ENCODE measurements around the gene ANKDD1A.

ANKDD1A gene

GRCh38 chr15:64911311-64912186, at the start of gene ANKDD1A:
Gene ANKDD1A, plus strand, starts transcription at chr15:64911902. Its CDS starts 29 bp downstream, at chr15:64911931.
- DNase-seq, result peak; percentile 38 to 43

DNA sequence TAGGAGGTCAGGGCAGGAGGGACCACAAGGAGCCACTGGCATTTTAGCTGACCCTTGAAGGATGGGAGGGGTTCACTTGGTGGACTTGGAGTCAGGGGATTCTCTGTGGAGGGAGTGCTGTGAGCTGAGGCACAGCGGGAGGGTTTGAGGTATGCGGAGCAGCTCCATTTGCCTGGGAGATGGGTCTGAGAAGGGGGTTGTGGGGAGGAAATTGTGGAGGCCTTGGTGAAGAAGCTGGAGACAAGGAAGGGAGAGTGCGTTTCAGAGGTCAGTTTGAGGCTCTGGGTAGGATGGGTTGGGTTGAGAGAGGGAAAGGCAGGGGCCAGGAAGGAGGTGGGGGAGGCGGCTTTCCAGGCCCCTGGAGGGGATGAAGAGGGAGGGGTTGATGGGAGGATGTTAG, 49.7 kb upstream of the ANKDD1A start:
- no peak for DNase-seq

- no peak for DNase-seq
These were observed 49.3 kb upstream of the ANKDD1A start for GRCh38 chr15:64862408-64862807.

DNA sequence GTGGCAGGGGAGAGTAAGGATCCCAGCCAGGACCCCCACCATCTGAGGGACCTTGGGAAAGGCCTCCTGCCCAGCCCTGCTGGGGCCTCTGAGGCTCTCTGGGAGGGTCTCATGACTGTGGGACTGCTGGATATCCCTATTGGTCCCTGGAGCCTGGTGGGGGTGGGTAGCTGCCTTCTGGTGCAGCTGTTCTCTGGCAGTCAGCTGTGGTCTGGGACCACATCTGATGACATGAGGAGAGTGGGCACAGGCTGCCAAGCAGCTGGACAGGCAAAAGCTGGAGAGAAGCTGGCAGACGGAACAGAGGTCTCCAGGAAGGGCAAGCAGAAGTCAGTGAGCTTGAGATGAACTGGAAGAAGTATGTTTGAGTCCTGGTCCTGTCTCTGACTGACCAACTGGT, 47.6 kb upstream of the ANKDD1A start:
- no peak for DNase-seq

- DNase-seq, result no peak
These were observed 46.3 kb upstream of the ANKDD1A start for GRCh38 chr15:64865126-64865997.

DNA sequence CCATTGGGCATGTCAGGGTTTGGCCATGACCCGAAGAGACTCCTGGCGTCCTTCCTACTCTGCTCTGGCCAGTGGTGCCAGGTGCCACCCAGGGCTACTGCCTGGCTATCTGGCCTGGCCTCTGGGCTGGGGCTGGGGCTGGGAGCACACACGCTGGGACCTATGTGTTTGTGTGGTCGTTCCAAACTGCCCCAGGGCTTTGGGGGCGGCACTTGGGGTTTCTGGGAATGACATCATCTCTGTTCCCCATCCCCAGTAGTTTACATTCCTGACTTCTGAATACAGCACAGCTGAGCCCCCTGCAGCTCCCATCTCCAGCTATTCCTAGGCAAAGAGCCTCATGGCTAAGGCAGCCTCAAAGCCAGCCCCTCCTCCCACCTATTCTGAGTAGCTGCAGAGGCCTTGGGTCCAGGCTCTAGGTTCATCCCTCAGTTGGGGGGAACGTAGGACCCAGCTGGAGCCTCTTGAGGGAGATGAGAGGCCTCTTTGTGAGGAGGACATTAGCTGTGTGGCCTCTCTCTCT, 45.6 kb upstream of the ANKDD1A start:
- DNase-seq, result no peak

DNA sequence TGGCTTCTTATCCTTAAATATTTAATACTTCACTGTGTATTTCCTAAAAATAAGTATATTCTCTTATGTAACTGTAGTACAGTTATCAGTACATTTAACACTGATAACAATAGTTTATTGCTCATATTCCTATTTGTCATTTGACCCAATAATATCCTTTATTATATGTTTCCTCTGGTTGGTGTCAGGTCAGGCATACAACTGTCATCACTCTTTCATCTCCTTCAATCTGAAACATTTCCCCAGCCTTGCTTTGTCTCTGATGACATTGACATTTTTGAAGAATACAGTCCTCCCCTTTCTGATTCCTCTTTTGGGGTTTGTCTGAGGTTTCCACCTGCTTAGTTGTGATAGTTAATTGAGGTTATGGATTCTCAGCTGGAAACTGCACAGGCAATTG, 42.2 kb upstream of the ANKDD1A start:
- no peak for DNase-seq

DNA sequence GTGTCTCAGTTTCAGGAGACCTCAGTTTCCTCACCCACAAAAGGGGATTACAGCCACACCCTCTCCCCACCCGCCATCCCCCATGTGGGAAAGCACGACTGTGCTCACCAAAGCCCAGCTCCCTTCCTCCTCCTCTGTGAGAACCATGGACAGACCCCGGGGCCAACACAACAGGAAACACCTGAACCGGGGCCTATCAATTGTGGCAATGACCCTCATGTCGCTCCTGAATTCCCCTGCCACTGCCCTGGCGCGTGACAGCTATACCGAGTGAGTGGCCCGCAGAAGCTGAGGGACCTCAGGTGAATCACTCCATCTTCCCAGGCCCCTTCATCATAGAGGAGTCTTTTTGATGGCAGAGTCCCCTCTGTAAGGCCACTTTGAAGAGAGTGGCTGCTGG, 41.3 kb upstream of the ANKDD1A start:
- no peak for DNase-seq

- no peak for DNase-seq
These were observed 36.0 kb upstream of the ANKDD1A start for GRCh38 chr15:64875641-64876223.

- no peak for DNase-seq
These were observed 34.3 kb upstream of the ANKDD1A start for GRCh38 chr15:64877435-64877834.

GRCh38 chr15:64878705-64879104, 33.0 kb upstream of the ANKDD1A start:
- DNase-seq, result no peak

- no peak for DNase-seq
These were observed 28.6 kb upstream of the ANKDD1A start for GRCh38 chr15:64883100-64883581.

GRCh38 chr15:64883997-64884511, 27.6 kb upstream of the ANKDD1A start:
- no peak for DNase-seq

DNA sequence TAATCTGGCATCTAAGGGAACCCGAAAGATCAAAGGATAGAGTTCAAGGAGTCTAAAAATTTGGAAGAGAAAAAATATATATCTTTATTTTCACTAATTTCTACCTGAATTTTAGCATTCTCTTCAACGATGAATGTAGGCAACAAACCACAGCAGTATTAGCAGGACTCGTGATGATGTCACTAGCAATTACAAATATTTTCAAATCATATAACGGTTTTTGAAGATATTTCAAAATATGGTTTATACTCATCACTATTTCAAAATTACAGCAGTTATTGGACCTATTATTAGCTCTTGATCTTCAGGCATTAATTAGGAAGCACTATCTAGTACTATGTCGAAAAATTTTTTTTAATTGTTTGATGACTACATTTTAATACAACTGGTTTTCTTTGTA, 27.0 kb upstream of the ANKDD1A start:
- DNase-seq, result no peak

DNA sequence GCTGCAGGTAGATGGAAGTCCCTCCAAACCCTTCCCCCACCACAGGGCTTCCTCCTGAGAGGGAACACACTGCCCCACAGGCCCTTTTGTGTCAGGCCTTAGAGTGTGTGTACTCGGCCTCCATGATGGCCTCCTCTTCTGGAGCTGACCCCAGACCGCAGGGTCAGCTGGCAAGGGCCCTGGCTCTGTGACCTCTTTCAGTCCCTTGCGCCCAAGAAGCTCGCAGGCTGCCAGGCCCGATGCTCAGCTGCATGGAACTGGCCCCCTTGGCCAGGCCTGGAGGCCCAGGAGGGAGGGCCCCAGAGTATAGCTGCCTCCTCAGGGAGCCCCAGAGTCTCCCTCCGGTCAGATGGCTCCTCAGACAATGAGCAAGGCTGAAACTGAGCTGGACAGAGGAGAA, 23.4 kb upstream of the ANKDD1A start:
- no peak for DNase-seq

GRCh38 chr15:64891561-64891960, 20.1 kb upstream of the ANKDD1A start:
- DNase-seq, result no peak

- DNase-seq, result no peak
These were observed 18.8 kb upstream of the ANKDD1A start for GRCh38 chr15:64892847-64893403.

- DNase-seq, result peak; percentile 64 to 74
These were observed 18.0 kb upstream of the ANKDD1A start for GRCh38 chr15:64893481-64894394.

DNA sequence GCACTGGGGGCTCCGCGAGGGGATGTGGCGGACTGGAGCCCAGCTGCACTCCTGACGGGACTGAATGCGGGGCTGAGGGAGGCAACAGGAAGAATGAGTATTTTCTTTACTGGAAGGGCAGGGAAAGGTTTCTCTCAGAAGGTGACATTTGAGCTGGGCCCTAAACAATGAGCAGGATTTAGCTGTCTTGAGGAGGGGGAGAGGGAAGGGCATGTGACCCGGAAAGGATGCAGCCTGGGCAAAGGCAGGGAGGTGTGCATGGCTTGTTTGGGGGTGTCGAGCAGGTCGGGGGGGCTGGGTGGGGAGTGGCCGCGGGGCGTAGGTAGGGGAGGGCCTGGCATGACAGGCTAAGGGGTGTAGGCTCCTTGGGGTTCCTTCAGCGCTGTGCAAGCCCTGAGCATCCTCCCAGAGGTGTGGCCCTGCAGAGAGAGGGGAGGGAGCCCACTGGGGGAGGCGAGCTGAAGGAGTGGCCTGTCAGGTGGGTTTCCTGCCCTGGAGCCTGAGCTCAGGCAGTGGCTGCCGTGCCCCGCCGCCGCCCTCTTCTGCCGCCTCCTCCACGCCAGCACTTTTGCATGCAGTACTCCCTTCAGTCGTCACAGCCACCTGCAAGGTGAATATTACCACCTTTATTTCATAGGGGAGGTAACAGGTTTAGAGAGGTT, 17.2 kb upstream of the ANKDD1A start:
- DNase-seq, result no peak

GRCh38 chr15:64895285-64896065, 16.2 kb upstream of the ANKDD1A start:
- no peak for DNase-seq
